NCI-H345 treated with DMSO at 0.1 percent for 48 hours (cell line): ENCODE data around the gene LRRC4.

ENCODE experiments used
- DNase-seq: peaks from one replicate; lab custom pipeline; 2025; ENCODE audit not compliant: unreplicated experiment; lab: John Stamatoyannopoulos, UW

The LRRC4 gene

GRCh38 chr7:128008141-128008540 is 23.1 kb downstream of the LRRC4 start:
- no peak for DNase-seq

- no peak for DNase-seq
These were observed 23.9 kb downstream of the LRRC4 start for GRCh38 chr7:128007303-128007680.

- no peak for DNase-seq
These were observed 24.5 kb downstream of the LRRC4 start for GRCh38 chr7:128006550-128007302.

GRCh38 chr7:128005759-128006159 is 25.5 kb downstream of the LRRC4 start:
- DNase-seq, result no peak

GRCh38 chr7:128005117-128005516 is 26.1 kb downstream of the LRRC4 start:
- DNase-seq, result peak; percentile 59

GRCh38 chr7:128004623-128005022 is 26.6 kb downstream of the LRRC4 start:
- DNase-seq, result no peak

- DNase-seq, result no peak
These were observed 27.4 kb downstream of the LRRC4 start for GRCh38 chr7:128003787-128004186.

- no peak for DNase-seq
These were observed 28.1 kb downstream of the LRRC4 start for GRCh38 chr7:128003167-128003566.

GRCh38 chr7:128000854-128001265 is 30.4 kb downstream of the LRRC4 start:
- DNase-seq, result no peak

GRCh38 chr7:128000048-128000447 is 31.2 kb downstream of the LRRC4 start:
- DNase-seq, result no peak

GRCh38 chr7:127998671-127999070 is 32.6 kb downstream of the LRRC4 start:
- no peak for DNase-seq

GRCh38 chr7:127997226-127997922 is 33.9 kb downstream of the LRRC4 start:
- no peak for DNase-seq

- no peak for DNase-seq
These were observed 34.8 kb downstream of the LRRC4 start for GRCh38 chr7:127996253-127997071.

GRCh38 chr7:127995881-127996215 is 35.4 kb downstream of the LRRC4 start:
- no peak for DNase-seq

- DNase-seq, result no peak
These were observed 35.9 kb downstream of the LRRC4 start for GRCh38 chr7:127995156-127995880.

GRCh38 chr7:127993987-127994386 is 37.2 kb downstream of the LRRC4 start:
- no peak for DNase-seq

- DNase-seq, result no peak
These were observed 37.9 kb downstream of the LRRC4 start for GRCh38 chr7:127993317-127993716.

- no peak for DNase-seq
These were observed 42.5 kb downstream of the LRRC4 start for GRCh38 chr7:127988751-127989150.

- no peak for DNase-seq
These were observed 44.4 kb downstream of the LRRC4 start for GRCh38 chr7:127986581-127987521.

GRCh38 chr7:127983804-127984332 is 47.4 kb downstream of the LRRC4 start:
- no peak for DNase-seq
